PC-3 (cell line): Measurements from ENCODE around the gene INSIG1. TPM values are rescaled to one million over a fixed set of nuclear protein-coding genes. Genes with fewer than 3 reads are reported as not detected.

Source experiments
- ATAC-seq: fragments of 200-7000 bp; cut with Tn5 transposase; 2 replicates; pipeline ENCODE4 v1.9.1; 2020; ENCODE audit warnings: mild to moderate bottlenecking, moderate library complexity
- BruUV-seq: library from RNA; stranded (reverse); fragments of 400-500 nt; replicated peaks from 2 replicates; lab custom pipeline; 2021; lab: Mats Ljungman, UMichigan
- CTCF ChIA-PET: fragments of 300-600 bp; sonication (Branson Sonifier 250); formaldehyde crosslinking; loops from one replicate; lab custom pipeline; 2022; ENCODE audit warnings: antibody characterized with exemption; lab: Charles Lee
- POLR2A ChIA-PET: fragments of 300-600 bp; sonication (Branson Sonifier 250); formaldehyde crosslinking; loops from one replicate; lab custom pipeline; 2022; ENCODE audit warnings: antibody characterized with exemption; ENCODE audit not compliant: unreplicated experiment; lab: Charles Lee
- DNase-seq: peaks from one replicate; pipeline ENCODE4 v3.0.0-alpha.2; 2015
- H2AFZ ChIP-seq: fragments of 300-600 bp; sonication (generic); 2 replicates; pipeline ENCODE4 v1.6.0; 2016; ENCODE audit warnings: antibody characterized with exemption, low read length
- H3F3A ChIP-seq: fragments of 300-600 bp; sonication (generic); one replicate; pipeline ENCODE4 v1.6.0; 2017; ENCODE audit warnings: antibody characterized with exemption, low read length, control low read depth, mild to moderate bottlenecking; ENCODE audit not compliant: unreplicated experiment
- H3K27ac ChIP-seq: fragments of 300-600 bp; sonication (generic); 2 replicates; pipeline ENCODE4 v1.5.1; 2016; ENCODE audit warnings: mild to moderate bottlenecking, low read length
- H3K27me3 ChIP-seq: fragments of 300-600 bp; sonication (generic); 2 replicates; pipeline ENCODE4 v1.6.1; 2016; ENCODE audit warnings: low read length, mixed read lengths
- H3K36me3 ChIP-seq: fragments of 300-600 bp; sonication (generic); 2 replicates; pipeline ENCODE4 v1.6.1; 2016; ENCODE audit warnings: low read depth, mixed run types, low read length, mixed read lengths
- H3K4me1 ChIP-seq: fragments of 300-600 bp; sonication (generic); 2 replicates; pipeline ENCODE4 v1.5.1; 2016; ENCODE audit warnings: low read length; ENCODE audit not compliant: insufficient read depth
- H3K4me2 ChIP-seq: fragments of 300-600 bp; sonication (generic); 2 replicates; pipeline ENCODE4 v1.6.0; 2016; ENCODE audit warnings: low read length
- H3K4me3 ChIP-seq: fragments of 300-600 bp; sonication (generic); 2 replicates; pipeline ENCODE4 v1.5.1; 2016; ENCODE audit warnings: mild to moderate bottlenecking, low read length, mixed read lengths
- H3K79me2 ChIP-seq: fragments of 300-600 bp; sonication (generic); 2 replicates; pipeline ENCODE4 v1.6.1; 2017; ENCODE audit warnings: low read length, mixed read lengths
- H3K9ac ChIP-seq: fragments of 300-600 bp; sonication (generic); 2 replicates; pipeline ENCODE4 v1.6.0; 2016; ENCODE audit warnings: mild to moderate bottlenecking, low read length
- H3K9me2 ChIP-seq: fragments of 300-600 bp; sonication (generic); replicated peaks from 2 replicates; pipeline ENCODE4 v1.6.1; 2016; ENCODE audit warnings: mixed run types, low read length, mixed read lengths
- H3K9me3 ChIP-seq: fragments of 300-600 bp; sonication (generic); 2 replicates; pipeline ENCODE4 v1.6.1; 2016; ENCODE audit warnings: low read length, mixed read lengths
- H4K20me1 ChIP-seq: fragments of 300-600 bp; sonication (generic); 2 replicates; pipeline ENCODE4 v1.6.1; 2016; ENCODE audit warnings: low read length, mixed read lengths
- EZH2 ChIP-seq: fragments of 300-600 bp; sonication (generic); IDR thresholded peaks from one replicate; pipeline ENCODE4 v1.6.1; 2017; ENCODE audit warnings: antibody characterized with exemption, mild to moderate bottlenecking, low read length; ENCODE audit not compliant: unreplicated experiment
- EZH2phosphoT487 ChIP-seq: fragments of 300-600 bp; sonication (generic); IDR thresholded peaks from 2 replicates; pipeline ENCODE4 v1.6.1; 2018; ENCODE audit warnings: mild to moderate bottlenecking, antibody characterized with exemption, low read length, borderline replicate concordance
- intact Hi-C: fragments of 100-400 bp; cut with micrococcal nuclease; formaldehyde crosslinking; loops from 2 replicates; pipeline ENCODE4 v1.9.0; 2023
- total RNA-seq: library from RNA; depleted of rRNA; stranded (reverse); fragments of >200 nt; gene quantifications from 2 replicates; pipeline ENCODE4 v1.2.3, GENCODE V29; 2014
- TF ChIP-seq, protein P1 (sequence below): fragments of 300-600 bp; sonication (generic); conservative IDR thresholded peaks from 2 replicates; pipeline ENCODE4 v1.5.1; 2017; ENCODE audit warnings: antibody characterized with exemption, low read depth, mild to moderate bottlenecking, low read length

The INSIG1 gene
- total RNA-seq, 1 experiment from 2014 or later = 83.3 TPM

GRCh38 chr7:155311826-155312537, 14.3 kb downstream of the INSIG1 start:
- peaks cover 6% of the 10 kb centered on the region for H3K4me1 ChIP-seq
- no peak overlapping the region for H2AFZ ChIP-seq
- intact Hi-C loops = no loop called here
- H3K27me3 ChIP-seq = no peaks in the 10 kb centered on the region
- DNase-seq (no peak), ATAC-seq (no peak)
- no peaks in the 10 kb centered on the region for H3K9me3 ChIP-seq
- TF ChIP-seq, protein P1, sequence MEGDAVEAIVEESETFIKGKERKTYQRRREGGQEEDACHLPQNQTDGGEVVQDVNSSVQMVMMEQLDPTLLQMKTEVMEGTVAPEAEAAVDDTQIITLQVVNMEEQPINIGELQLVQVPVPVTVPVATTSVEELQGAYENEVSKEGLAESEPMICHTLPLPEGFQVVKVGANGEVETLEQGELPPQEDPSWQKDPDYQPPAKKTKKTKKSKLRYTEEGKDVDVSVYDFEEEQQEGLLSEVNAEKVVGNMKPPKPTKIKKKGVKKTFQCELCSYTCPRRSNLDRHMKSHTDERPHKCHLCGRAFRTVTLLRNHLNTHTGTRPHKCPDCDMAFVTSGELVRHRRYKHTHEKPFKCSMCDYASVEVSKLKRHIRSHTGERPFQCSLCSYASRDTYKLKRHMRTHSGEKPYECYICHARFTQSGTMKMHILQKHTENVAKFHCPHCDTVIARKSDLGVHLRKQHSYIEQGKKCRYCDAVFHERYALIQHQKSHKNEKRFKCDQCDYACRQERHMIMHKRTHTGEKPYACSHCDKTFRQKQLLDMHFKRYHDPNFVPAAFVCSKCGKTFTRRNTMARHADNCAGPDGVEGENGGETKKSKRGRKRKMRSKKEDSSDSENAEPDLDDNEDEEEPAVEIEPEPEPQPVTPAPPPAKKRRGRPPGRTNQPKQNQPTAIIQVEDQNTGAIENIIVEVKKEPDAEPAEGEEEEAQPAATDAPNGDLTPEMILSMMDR = no peak
- no peak for TF ChIP-seq EZH2
- no peak for TF ChIP-seq EZH2phosphoT487
- ChIA-PET POLR2A (no interaction called here), CTCF (no interaction called here)
- BruUV-seq = TSS peak; percentile 2
- no peak overlapping the region for H3K27ac ChIP-seq
- no peak overlapping the region for H3K4me3 ChIP-seq
- H3K79me2 ChIP-seq = no peaks in the 10 kb centered on the region
- no peaks in the 10 kb centered on the region for H3F3A ChIP-seq
- no peak overlapping the region for H3K9ac ChIP-seq
- H3K4me2 ChIP-seq = no peak overlapping the region
- H3K9me2 ChIP-seq = no peaks in the 10 kb centered on the region
- 0 out of 2 replicates have a peak, but pooled peaks cover 5% of the 10 kb centered on the region for H4K20me1 ChIP-seq
- H3K36me3 ChIP-seq = peaks cover 30% of the 10 kb centered on the region

DNA sequence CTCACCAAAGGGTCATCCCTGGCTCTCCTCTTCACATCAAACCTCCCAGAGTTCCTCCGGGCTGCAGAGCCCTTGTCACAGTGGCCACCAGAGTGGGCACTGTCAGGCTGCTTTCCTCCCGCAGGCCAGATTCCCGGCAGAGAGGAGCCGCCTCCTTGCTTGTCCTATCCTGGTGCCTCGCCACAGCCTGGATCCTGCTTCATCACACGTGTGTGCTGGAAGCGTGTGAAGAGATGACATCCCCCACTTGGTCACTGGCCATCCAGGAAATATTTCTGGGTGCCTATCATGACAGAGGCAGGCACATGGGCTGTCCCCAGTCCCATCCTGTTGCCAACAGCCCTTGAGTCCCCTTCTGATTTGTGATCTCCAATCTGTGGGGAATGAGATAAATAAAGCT, 15.0 kb downstream of the INSIG1 start:
- H3K79me2 ChIP-seq = no peaks in the 10 kb centered on the region
- H3K27me3 ChIP-seq = no peaks in the 10 kb centered on the region
- ChIA-PET POLR2A (no interaction called here), CTCF (no interaction called here)
- DNase-seq (no peak), ATAC-seq (no peak; the same call in 1 of the 2 replicates)
- TF ChIP-seq EZH2 (no peak), EZH2phosphoT487 (no peak)
- TF ChIP-seq, protein P1 = no peak
- H3K4me2 ChIP-seq = no peak overlapping the region
- H3F3A ChIP-seq = no peaks in the 10 kb centered on the region
- H2AFZ ChIP-seq = no peak overlapping the region
- intact Hi-C loops = no loop called here
- no TSS peak for BruUV-seq
- H3K9ac ChIP-seq = no peak overlapping the region
- no peak overlapping the region for H3K4me3 ChIP-seq
- H3K9me2 ChIP-seq = no peaks in the 10 kb centered on the region
- H4K20me1 ChIP-seq = 0 out of 2 replicates have a peak, but pooled peaks cover 5% of the 10 kb centered on the region
- H3K4me1 ChIP-seq = peaks cover under 1% of the 10 kb centered on the region
- H3K9me3 ChIP-seq = no peaks in the 10 kb centered on the region
- peaks cover 27% of the 10 kb centered on the region for H3K36me3 ChIP-seq
- H3K27ac ChIP-seq = no peak overlapping the region

DNA sequence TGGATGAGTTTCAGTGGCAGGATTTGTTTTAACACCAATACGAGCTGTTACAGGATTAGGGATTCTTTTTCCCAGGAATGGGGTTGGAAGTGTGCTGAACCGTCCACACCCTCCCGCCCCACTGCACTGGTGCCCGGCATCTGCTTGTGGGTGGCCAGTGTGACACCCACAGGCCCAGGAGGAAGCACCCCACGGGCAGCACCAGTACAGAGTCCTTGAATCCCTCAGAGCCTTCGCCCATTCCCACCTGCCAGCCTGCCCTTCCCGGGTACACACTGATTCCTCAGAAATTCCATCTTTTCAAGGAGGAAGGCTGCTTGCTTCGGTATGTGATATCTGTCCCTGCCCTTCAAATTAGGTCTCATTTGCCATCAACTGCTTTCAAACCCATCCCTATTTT, 15.4 kb downstream of the INSIG1 start:
- no TSS peak for BruUV-seq
- Histone ChIP-seq H3K79me2 (no peaks in the 10 kb centered on the region), H3K4me1 (no peaks in the 10 kb centered on the region), H3K9me2 (no peaks in the 10 kb centered on the region), H3K9ac (no peak overlapping the region), H3K4me2 (no peak overlapping the region), H3K36me3 (peaks cover 22% of the 10 kb centered on the region), H3F3A (no peaks in the 10 kb centered on the region), H3K9me3 (no peaks in the 10 kb centered on the region), H4K20me1 (0 out of 2 replicates have a peak, but pooled peaks cover 5% of the 10 kb centered on the region), H3K27me3 (no peaks in the 10 kb centered on the region), H3K4me3 (no peak overlapping the region), H2AFZ (no peak overlapping the region), H3K27ac (no peak overlapping the region)
- ATAC-seq = no peak
- TF ChIP-seq EZH2phosphoT487 = no peak
- ChIA-PET CTCF (no interaction called here), POLR2A (no interaction called here)
- no peak for DNase-seq
- intact Hi-C loops = no loop called here
